ENCODE measurements around the gene OR6S1.
"Not testable (repeated sequence)": the region's sequence is repeated elsewhere in the genome, so short reads cannot be mapped to it uniquely, and the experiment has no call there.

The OR6S1 gene

GRCh38 chr14:20608383-20609110 is 32.9 kb downstream of the OR6S1 start:
- no peak for DNase-seq

DNA sequence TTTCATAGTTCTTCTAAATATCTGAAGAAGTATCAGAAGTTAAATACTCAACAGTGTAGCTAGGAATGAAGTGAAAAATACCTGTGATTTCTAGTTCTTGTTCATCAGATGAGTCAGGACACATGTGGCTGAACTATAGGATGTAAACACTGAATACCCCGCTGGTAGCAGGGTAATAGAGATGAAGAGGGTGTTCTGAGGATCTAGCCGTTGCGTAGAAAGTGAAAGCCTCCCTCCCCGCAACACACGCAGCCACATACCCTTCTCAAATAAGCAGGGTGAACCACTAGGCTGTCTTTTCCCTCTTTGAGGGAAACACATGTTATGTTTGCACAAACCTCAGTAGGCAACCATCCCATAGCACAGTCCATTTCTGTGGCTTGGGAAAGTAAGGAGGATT is 33.9 kb downstream of the OR6S1 start:
- no peak for DNase-seq

DNA sequence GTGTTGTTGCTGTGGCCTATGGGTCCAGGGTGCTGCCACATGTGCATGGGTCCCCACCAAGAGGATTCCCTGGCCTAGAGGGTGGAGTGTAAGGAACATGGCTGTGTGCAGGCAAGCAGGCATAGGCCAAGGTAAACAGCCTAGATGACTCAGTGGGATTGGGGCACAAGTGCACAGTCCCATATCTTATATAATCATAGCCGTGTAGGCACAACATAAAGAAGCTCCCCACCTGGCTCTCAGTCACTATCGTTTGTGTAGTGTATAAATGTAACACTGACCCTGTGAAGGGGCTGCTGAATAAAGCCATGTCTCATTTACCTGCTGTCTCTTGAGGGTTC is 34.6 kb downstream of the OR6S1 start:
- DNase-seq = no peak

DNA sequence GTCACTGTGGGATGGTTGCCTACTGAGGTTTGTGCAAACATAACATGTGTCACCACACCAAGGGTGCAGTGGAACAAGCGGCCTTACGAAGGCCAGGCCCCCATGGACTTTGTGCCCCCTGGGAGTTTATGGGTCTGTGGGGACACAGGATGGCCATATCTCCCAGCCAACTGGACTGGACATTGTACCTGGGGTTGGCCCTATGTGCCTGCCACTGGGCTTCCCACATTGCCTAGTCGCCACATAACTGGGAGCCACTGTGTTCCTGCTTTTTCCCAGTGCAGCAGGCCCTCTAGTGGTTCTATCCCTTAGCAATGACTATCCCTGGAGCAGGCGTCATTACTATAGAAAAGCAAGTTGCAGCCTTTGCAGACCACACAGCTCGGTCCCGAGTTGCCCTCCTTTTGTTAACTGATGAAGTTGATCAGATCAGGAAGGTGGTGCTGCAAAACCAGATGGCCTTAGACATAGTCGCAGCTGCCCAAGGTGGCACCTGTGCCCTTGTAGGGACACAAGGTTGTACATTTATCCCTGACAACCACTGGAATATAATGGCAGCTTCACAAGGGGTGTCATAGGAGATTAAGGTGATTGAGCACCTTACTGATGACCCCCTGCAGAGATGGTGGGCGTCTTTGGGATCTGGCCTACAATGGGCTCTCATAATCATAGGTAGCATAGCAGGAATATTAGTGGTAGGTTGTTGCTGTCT is 35.1 kb downstream of the OR6S1 start:
- peak; percentile 48 for DNase-seq

- no peak for DNase-seq
These were observed 37.4 kb downstream of the OR6S1 start for GRCh38 chr14:20603813-20604690.

DNA sequence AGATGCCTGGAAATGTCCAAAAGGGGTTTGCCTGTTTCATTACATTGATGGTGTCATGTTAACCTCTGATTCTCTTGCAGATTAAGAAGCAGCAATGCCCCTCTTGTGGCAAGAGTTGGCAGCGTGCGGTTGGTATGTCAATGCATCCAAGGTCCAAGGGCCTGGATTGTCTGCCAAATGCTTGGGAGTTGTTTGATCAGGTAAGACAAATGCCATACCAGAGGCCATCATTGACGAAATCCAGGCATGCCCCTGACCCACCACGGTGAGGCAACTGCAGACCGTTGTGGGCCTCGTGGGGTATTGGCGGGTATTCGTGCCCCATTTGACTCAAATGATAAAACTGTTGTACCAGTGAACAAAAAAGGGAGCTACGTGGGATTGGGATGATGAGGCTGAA is 38.9 kb downstream of the OR6S1 start:
- DNase-seq = no peak

GRCh38 chr14:20601522-20601921 is 40.0 kb downstream of the OR6S1 start:
- DNase-seq = no peak

- DNase-seq = no peak
These were observed 44.4 kb downstream of the OR6S1 start for GRCh38 chr14:20597108-20597507.

DNA sequence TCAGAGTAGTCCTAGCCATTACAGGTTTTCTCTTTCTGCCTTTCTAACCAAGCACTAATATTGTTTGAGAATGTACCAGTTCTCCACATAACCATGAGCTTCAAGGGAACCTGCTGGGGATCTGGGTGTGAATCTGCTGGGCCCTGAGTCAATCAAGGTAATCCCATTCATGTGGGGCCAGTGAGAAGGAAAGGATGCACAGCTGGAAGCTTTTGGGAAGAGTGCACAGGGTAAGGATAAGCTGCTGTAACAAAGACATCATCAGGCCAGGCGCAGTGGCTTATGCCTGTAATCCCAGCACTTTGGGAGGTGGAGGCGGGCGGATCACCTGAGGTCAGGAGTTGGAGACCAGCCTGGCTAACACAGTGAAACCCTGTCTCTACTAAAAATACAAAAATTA is 45.8 kb downstream of the OR6S1 start:
- DNase-seq = not testable (repeated sequence)

GRCh38 chr14:20592574-20592973 is 48.9 kb downstream of the OR6S1 start:
- no peak for DNase-seq

GRCh38 chr14:20591235-20591634 is 50.3 kb downstream of the OR6S1 start, which contains the start of gene RNASE12:
Gene RNASE12, minus strand, starts transcription at chr14:20591376. Its CDS starts 653 bp downstream, at chr14:20590723.
- DNase-seq = no peak
